Activated naive CD4-positive, alpha-beta T cell treated with anti-CD3 and anti-CD28 coated beads, Interleukin-2, amount 10 ng/mL, durations not matched to agents 7 days and 5 days (primary cell): ENCODE data around the gene IFRD2.

ENCODE experiments used
- CTCF ChIA-PET: fragments of 350-600 bp; sonication (Branson Sonifier 250); formaldehyde crosslinking; loops from one replicate; lab custom pipeline; 2021; ENCODE audit warnings: antibody characterized with exemption; lab: Charles Lee
- DNase-seq: peaks from one replicate; pipeline ENCODE4 v3.0.0-alpha.2; 2020
- H3K27ac Mint-ChIP-seq: one replicate; pipeline ENCODE4 v1.8.0; 2021; ENCODE audit warnings: mild to moderate bottlenecking, moderate library complexity, mixed read lengths
- H3K27me3 Mint-ChIP-seq: one replicate; pipeline ENCODE4 v1.8.0; 2021; ENCODE audit warnings: mild to moderate bottlenecking, mixed read lengths
- H3K36me3 Mint-ChIP-seq: one replicate; pipeline ENCODE4 v1.8.0; 2021; ENCODE audit warnings: mixed read lengths
- H3K4me1 Mint-ChIP-seq: one replicate; pipeline ENCODE4 v1.8.0; 2021; ENCODE audit warnings: mixed read lengths
- H3K4me3 Mint-ChIP-seq: one replicate; pipeline ENCODE4 v1.8.0; 2021; ENCODE audit warnings: mild to moderate bottlenecking, moderate library complexity, mixed read lengths
- H3K9me3 Mint-ChIP-seq: one replicate; pipeline ENCODE4 v1.8.0; 2021; ENCODE audit warnings: mixed read lengths

The IFRD2 gene

DNA sequence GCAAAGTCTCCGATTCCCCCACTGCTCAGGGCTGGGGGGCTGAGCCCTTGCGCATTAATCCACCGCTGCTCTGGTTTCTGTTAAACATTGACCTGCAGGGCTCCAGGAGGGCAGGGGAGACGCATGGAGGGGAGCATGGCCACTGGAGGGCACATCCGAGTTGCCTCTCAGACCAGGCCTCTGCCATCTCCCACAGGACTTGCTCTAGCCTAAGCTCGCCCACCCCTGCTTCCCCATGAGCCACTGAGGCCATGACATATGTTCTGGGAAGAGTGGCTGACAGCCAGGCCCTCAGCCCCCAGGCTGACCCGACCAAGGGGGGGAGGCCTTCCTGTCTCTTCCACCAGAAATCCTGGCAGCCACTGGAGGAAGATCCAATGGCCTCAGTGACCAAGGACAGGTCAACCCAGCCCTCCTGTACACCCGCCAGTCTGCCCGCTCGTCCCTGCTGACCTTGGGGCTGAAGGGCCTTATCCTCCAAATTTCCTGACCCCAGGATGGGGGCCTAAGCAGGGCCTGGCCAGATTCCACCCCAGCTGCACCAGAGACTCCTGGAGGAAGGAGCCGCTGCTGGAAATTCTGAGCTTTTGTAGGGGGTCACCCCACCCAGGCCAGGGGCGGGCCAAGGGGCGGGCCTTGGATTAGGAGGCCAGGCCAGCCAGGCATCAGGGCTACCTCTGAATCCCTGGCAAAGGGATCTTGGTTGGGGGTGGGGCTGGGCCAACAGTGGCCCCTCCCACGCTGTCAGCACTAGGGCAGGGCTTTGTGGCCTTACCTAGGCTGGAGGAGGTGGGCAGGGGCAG is 11.0 kb upstream of the IFRD2 start, which contains the start of gene HYAL1:
Gene HYAL1 (minus strand): TSS at position 562 of the 803 bp plus-strand sequence. CDS start 618 bp downstream, outside the sequence.
- no peaks in the 10 kb centered on the region for H3K27me3 Mint-ChIP-seq
- no peak within 1 kb of the TSS for H3K4me3 Mint-ChIP-seq
- no peaks in the 10 kb centered on the region for H3K9me3 Mint-ChIP-seq
- H3K4me1 Mint-ChIP-seq, result peaks cover 24% of the 10 kb centered on the region
- DNase-seq, result no peak
- CTCF ChIA-PET, result interaction anchor here (1.5 to 2.1 kb wide), 2 partner anchors 21 to 24 kb away, joined by 3 to 8 read pairs; no protein-coding TSS in a partner anchor
- peaks cover 2% of the 10 kb centered on the region for H3K36me3 Mint-ChIP-seq
- H3K27ac Mint-ChIP-seq, result no peak within 1 kb of the TSS

- H3K4me3 Mint-ChIP-seq, result no peak overlapping the region
- H3K27ac Mint-ChIP-seq, result peak overlapping the region; percentile 42
Measured at GRCh38 chr3:50302095-50303012, 10.1 kb upstream of the IFRD2 start.

GRCh38 chr3:50300681-50301254 is 8.5 kb upstream of the IFRD2 start:
- CTCF ChIA-PET, result interaction anchor here (0.7 to 3.8 kb wide), 2 partner anchors 23 to 24 kb away, joined by 5 to 20 read pairs; no protein-coding TSS in a partner anchor
- no peak for DNase-seq
- Mint-ChIP-seq H3K27ac (peak overlapping the region; percentile 99), H3K4me1 (peaks cover 41% of the 10 kb centered on the region), H3K36me3 (peaks cover 5% of the 10 kb centered on the region), H3K4me3 (peak overlapping the region; percentile 98), H3K9me3 (no peaks in the 10 kb centered on the region), H3K27me3 (no peaks in the 10 kb centered on the region)

More at GRCh38 chr3:50302095-50303012, 10.1 kb upstream of the IFRD2 start:
- H3K27me3 Mint-ChIP-seq, result no peaks in the 10 kb centered on the region
- no peaks in the 10 kb centered on the region for H3K9me3 Mint-ChIP-seq
- H3K36me3 Mint-ChIP-seq, result peaks cover 2% of the 10 kb centered on the region
- CTCF ChIA-PET, result interaction anchor here (1.5 to 2.1 kb wide), 2 partner anchors 22 to 25 kb away, joined by 3 to 8 read pairs; no protein-coding TSS in a partner anchor
- DNase-seq, result no peak
- H3K4me1 Mint-ChIP-seq, result peaks cover 32% of the 10 kb centered on the region

DNA sequence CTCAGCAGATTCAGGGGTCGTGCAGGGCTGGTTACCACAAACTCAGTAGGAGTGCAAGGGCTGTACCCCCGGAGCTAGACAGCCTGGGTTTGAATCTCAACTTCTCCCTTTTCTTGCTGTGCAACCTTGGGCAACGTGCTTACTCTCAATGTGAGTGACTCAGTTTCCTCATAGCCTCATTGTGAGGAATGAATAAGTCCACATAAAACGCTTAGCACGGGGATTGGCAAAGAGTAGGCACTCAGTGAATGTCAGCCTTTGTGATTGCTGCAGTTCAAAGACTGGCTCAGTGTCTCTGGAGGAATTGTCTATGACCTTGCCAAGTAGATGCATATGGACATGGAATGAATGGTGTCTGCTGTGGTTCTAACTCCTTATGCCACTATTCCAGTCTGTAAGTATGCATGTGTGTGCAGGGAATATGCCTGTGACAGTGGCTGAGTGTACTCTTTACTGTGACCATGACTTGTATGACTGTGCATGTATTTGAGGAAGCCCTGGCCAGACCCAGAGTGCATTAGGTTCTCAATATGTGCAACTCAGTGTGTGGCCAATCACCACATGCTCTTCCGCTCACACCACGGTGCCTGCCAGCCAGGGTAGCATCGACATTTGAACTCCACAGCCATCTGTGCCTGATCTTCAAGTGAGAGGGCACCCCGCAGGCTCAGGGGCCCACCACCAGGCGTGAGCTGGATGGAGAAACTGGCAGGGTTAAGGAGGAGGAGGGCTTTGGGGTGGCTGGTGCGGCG is 7.9 kb upstream of the IFRD2 start:
- peak overlapping the region; percentile 98 for H3K4me3 Mint-ChIP-seq
- peaks cover 5% of the 10 kb centered on the region for H3K36me3 Mint-ChIP-seq
- no peaks in the 10 kb centered on the region for H3K27me3 Mint-ChIP-seq
- CTCF ChIA-PET, result interaction anchor here (1.2 to 3.8 kb wide), 5 partner anchors 15 to 24 kb away, joined by 3 to 20 read pairs (median 7); partner anchors contain the start of gene HYAL2
- peak overlapping the region; percentile 99 for H3K27ac Mint-ChIP-seq
- H3K4me1 Mint-ChIP-seq, result peaks cover 41% of the 10 kb centered on the region
- no peak for DNase-seq
- no peaks in the 10 kb centered on the region for H3K9me3 Mint-ChIP-seq

DNA sequence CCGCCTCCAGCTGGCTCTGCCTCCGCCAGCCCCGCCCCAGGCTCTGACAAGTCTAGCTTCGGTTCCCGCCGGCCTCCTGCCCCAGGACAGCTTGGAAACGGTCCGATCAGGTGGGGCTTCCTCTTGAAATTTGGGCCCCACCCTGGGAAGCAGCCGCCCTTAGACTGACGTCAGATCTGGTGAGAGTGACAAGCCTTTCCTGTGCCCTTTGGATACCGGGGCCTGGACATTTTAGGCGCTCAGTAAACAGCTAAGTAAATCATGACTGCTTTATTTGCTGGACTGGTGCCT is 7.4 kb upstream of the IFRD2 start:
- H3K36me3 Mint-ChIP-seq, result peaks cover 5% of the 10 kb centered on the region

GRCh38 chr3:50298836-50299637 is 6.8 kb upstream of the IFRD2 start, which contains the start of the genes HYAL3 and NAA80:
Gene HYAL3, minus strand, starts transcription at chr3:50299405. Its CDS starts 3,803 bp downstream, at chr3:50295602.
Gene NAA80, minus strand, starts transcription at chr3:50299405. Its CDS starts 1,942 bp downstream, at chr3:50297463.
- Mint-ChIP-seq H3K27me3 (no peaks in the 10 kb centered on the region), H3K4me3 (peak within 1 kb of the TSS; percentile 98), H3K9me3 (no peaks in the 10 kb centered on the region), H3K27ac (peak within 1 kb of the TSS; percentile 99), H3K4me1 (peaks cover 40% of the 10 kb centered on the region), H3K36me3 (peaks cover 5% of the 10 kb centered on the region)
- CTCF ChIA-PET, result interaction anchor here (1.2 to 3.8 kb wide), 5 partner anchors 15 to 25 kb away, joined by 3 to 20 read pairs (median 7); partner anchors contain the start of gene HYAL2
- peak; percentile 100 for DNase-seq

More for the DNA sequence above, 7.4 kb upstream of the IFRD2 start:
- Mint-ChIP-seq H3K9me3 (no peaks in the 10 kb centered on the region), H3K27me3 (no peaks in the 10 kb centered on the region), H3K4me3 (peak overlapping the region; percentile 98), H3K27ac (peak overlapping the region; percentile 99), H3K4me1 (peaks cover 41% of the 10 kb centered on the region)
- DNase-seq, result no peak
- CTCF ChIA-PET, result interaction anchor here (1.2 to 3.8 kb wide), 5 partner anchors 15 to 25 kb away, joined by 3 to 20 read pairs (median 7); partner anchors contain the start of gene HYAL2

GRCh38 chr3:50297896-50298725 is 5.9 kb upstream of the IFRD2 start:
- Mint-ChIP-seq H3K4me3 (peak overlapping the region; percentile 98), H3K9me3 (no peaks in the 10 kb centered on the region), H3K4me1 (peaks cover 45% of the 10 kb centered on the region), H3K36me3 (peaks cover 5% of the 10 kb centered on the region), H3K27me3 (no peaks in the 10 kb centered on the region), H3K27ac (peak overlapping the region; percentile 99)
- CTCF ChIA-PET, result interaction anchor here (1.4 to 3.8 kb wide), 2 partner anchors 26 to 39 kb away, joined by 4 to 20 read pairs; no protein-coding TSS in a partner anchor
- no peak for DNase-seq

GRCh38 chr3:50297384-50297775 is 5.2 kb upstream of the IFRD2 start:
- no peaks in the 10 kb centered on the region for H3K9me3 Mint-ChIP-seq
- CTCF ChIA-PET, result interaction anchor here (1.4 to 3.8 kb wide), 2 partner anchors 27 to 40 kb away, joined by 4 to 20 read pairs; no protein-coding TSS in a partner anchor
- peaks cover 52% of the 10 kb centered on the region for H3K4me1 Mint-ChIP-seq
- H3K27ac Mint-ChIP-seq, result no peak overlapping the region
- H3K27me3 Mint-ChIP-seq, result no peaks in the 10 kb centered on the region
- DNase-seq, result no peak
- H3K36me3 Mint-ChIP-seq, result peaks cover 5% of the 10 kb centered on the region
- H3K4me3 Mint-ChIP-seq, result peak overlapping the region; percentile 98

DNA sequence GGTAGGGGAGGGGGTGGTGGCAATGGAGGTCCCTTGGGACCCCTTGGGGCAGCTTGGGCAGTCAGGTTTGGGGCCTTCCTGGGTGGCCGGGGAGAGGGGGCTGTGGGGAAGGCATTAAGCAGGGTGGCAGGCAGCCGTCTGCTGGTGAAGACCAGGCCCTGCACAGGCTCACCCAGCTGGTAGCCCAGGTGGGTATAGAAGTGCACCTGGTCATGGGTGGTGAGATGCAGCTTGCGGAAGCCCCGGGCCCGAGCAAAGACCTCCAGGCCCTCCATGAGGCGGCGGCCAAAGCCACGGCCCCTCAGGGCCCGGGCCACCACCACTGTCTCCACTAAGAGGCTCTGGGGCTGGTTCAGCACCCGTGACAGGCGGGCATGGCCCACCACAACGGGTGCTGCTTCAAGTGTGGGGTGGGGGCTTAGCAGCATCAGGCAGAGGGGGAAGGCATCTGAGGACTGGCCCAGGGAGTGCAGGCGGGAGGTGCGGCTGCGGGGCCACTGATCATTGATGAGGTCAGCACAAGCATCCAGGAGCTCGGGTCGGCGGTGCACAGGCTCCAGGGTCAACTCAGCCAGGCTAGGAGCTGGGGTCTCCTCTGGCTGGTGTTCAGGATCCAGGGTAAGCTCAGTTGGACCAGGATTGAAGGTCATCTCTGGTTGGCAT is 4.6 kb upstream of the IFRD2 start:
- DNase-seq, result no peak
- peak overlapping the region; percentile 51 for H3K4me3 Mint-ChIP-seq
- CTCF ChIA-PET, result interaction anchor here (1.4 to 3.8 kb wide), 2 partner anchors 28 to 40 kb away, joined by 4 to 20 read pairs; no protein-coding TSS in a partner anchor
- peaks cover 5% of the 10 kb centered on the region for H3K36me3 Mint-ChIP-seq
- H3K4me1 Mint-ChIP-seq, result peaks cover 51% of the 10 kb centered on the region
- no peak overlapping the region for H3K27ac Mint-ChIP-seq
- no peaks in the 10 kb centered on the region for H3K27me3 Mint-ChIP-seq
- no peaks in the 10 kb centered on the region for H3K9me3 Mint-ChIP-seq

GRCh38 chr3:50295553-50296431 is 3.6 kb upstream of the IFRD2 start:
- CTCF ChIA-PET, result no interaction called here
- H3K36me3 Mint-ChIP-seq, result peaks cover 6% of the 10 kb centered on the region

More at GRCh38 chr3:50295553-50296431, 3.6 kb upstream of the IFRD2 start:
- H3K27me3 Mint-ChIP-seq, result no peaks in the 10 kb centered on the region
- no peak overlapping the region for H3K27ac Mint-ChIP-seq
- DNase-seq, result no peak
- H3K4me1 Mint-ChIP-seq, result peaks cover 54% of the 10 kb centered on the region
- no peaks in the 10 kb centered on the region for H3K9me3 Mint-ChIP-seq
- no peak overlapping the region for H3K4me3 Mint-ChIP-seq
